GDM1 (cell line): Measurements from ENCODE around the gene MMADHC.

Source experiments
- DNase-seq: peaks from one replicate; lab custom pipeline; 2025; lab: John Stamatoyannopoulos, UW

Gene MMADHC

DNA sequence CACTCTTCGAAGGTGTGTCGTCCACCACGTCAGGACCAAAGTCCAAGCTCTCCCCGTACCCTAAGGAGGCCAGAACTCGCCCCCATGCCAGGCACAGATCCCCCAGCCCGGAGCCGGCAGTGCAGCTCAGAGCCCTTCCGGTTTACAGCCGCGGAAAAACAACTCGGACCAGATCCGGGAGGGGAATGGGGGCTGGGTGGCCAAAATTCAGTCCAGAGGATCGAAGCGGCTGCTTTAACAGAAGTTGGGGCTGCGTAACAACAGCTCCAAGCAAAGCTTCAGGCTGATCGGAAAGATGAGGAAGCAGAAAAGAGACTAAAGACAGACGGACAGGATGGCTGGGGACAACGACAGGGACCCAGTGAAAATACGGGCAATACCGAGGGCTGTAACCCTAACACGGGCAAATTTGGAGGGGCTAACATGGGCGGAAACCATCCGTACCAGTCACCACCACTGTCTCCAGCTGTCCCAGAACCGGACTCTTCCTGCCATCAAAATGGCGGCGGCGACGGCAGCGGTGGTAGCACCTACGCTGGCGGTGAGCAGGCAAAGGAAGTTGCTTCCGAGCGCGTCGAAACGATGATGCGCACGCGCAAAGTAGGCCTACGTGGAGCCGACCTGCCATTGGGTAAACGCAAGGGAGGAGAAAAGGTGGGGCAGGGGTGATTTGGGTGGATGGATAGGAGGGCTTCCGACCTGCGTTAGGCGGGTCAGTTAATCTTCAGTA, at the start of gene MMADHC:
TSS of gene MMADHC (minus strand) at position 556 of the 730 bp plus-strand sequence. CDS start 678 bp downstream, outside the sequence.
- peak; percentile 95 for DNase-seq

DNA sequence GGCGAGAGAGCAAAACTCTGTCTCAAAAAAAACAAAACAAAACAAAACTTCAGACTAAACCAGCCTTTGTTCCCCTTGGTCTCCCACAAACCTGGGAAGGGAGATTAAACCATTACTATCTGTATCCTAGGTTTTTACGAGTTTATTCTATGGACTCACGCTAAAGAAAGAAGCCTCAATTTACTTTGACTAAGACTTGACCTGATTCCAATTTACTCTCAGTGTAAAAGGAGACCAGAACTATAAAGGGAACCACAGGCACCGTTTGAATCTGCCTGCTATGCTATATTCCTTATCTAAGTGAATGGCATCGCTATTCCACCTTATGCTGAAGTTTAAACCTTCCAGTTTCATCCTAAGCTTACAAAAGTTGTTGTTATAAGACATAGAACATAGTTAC, 46.5 kb upstream of the MMADHC start:
- no peak for DNase-seq

DNA sequence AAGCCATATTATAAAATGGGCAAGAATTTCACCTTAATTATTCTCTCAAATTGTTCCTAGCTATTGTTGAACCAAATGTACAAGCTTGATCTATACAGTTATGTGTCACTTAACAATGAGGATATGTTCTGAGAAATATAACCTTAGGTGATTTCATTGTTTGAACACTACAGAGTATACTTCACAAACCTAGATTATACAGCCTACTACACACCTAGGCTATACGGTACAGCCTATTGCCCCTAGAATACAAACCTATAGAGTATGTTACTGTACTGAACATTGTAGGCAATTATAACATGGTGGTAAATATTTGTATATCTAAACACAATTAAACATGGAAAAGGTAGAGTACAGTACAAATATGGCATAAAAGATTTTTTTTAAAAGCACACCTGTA, 42.9 kb upstream of the MMADHC start:
- no peak for DNase-seq

DNA sequence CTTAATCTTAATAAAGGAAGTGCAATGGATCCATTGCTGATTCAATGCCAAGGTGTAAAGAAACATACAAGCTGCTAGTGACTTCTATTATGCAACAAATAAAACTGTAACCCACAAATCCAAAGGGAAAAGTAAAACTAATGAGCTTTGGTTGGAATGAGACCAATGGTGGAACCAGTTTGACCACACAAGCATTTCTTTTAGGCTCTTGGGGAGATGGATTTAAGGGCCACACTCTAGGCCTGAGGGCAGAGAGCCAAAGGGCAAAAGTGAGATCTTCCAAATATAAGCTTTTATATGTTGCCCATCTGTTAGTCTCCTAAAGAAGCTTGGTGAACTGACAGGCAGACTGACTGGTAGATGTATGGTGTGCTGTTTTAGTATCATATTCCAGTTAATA, 41.5 kb upstream of the MMADHC start:
- DNase-seq = no peak

DNA sequence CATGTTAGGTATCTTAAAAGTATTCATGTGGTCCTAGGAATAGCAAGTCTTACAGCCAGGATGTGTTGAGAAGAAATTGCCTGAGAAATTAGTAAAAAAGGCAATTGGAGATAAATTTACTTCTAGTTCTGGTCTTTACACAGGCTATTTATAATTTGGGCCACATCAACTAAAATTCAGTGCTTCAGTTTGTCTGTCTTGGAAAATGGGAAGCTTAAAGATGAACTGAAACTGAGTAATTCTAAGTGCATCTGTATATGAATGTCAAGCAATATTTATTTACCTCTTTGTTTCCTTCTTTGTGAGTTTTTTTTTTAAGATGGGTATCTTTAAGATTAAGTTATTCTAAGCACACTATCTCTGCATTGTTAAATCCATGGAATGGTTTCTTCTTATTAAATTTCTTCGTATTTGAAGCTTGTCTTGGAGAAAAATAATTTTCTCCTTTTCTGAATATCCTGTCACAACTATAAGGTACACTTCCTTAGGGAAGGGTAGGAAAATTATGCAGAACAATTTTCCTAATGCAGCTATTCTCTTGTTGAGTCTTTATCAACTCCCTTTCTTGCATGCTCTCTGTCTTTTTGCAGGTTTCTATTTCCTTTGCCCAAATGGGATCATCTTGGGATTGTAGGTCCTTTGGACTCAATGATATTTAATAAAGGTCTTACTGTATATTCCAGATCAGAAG, 39.7 kb upstream of the MMADHC start:
- no peak for DNase-seq

DNA sequence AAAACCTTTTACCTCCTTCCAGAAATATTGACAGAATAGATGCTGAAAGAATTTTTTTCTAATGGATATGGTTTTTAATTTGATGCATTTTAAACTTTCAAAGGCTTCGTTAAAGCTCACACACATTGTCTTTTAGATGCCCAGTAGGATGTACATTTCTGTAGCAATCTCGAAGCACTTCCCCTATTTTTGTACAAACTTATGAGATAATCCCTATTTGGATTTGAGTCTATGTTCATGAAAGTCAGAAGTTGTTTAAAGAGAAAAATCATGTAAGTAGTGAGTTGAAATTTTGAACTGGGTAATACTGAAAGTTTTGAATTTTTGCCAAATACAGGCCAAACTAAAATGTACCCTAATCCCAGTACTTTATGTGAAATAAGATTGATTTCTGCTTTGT, 38.1 kb upstream of the MMADHC start:
- DNase-seq = no peak

DNA sequence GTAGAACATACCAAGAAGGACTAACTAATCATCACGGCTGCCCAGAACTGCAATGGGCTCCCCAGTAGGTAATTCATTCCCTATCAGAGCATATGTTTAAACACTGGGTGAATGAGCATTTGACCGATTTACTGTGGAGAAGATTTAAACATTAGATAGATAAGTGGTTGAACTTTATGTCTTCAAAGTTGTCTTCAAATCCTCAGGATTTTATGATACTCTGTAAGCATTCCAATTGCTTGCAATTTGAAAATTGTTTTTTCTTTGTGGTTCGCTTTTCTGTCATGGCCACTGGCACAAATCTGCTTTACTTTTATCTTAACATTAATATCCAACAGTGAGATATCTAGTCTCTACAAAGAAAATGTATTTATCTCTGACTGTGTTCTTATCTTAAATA, 37.7 kb upstream of the MMADHC start:
- no peak for DNase-seq

DNA sequence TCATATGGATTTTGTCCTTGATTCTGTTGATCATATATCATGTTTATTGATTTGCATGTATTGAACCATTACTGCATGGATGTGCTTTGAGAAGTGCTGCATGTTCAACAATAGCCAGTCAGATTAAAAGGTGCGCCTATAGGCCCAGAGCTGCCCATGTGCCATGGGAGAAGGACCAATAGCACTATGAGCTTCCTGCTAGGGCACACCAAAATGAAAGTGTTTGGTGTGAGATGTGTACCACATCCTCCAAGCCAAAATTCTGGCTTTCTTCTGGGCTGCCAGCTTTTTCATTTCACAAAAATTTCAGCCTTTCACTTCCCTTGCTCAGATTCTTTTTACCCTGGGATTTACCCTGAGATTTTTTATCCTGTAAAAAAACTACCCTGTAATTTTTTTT, 34.8 kb upstream of the MMADHC start:
- no peak for DNase-seq

DNA sequence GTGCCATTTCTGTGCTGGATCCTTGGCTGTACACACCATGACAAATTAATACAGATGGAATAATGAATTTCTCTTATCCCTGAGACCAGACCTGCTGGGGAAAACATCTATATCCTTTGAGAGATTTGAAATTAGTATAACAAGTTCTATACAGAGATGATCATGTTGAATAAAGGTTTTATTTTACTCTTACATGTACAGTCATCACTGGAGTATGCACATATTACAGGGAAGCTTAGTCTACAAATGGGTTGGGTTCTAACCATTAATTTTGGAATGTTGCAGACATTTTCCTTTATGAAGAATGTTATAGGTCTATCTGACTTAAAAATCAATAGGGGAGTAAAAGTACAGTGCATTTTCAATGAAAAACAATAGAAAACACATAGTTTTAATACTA, 29.9 kb upstream of the MMADHC start:
- DNase-seq = no peak

DNA sequence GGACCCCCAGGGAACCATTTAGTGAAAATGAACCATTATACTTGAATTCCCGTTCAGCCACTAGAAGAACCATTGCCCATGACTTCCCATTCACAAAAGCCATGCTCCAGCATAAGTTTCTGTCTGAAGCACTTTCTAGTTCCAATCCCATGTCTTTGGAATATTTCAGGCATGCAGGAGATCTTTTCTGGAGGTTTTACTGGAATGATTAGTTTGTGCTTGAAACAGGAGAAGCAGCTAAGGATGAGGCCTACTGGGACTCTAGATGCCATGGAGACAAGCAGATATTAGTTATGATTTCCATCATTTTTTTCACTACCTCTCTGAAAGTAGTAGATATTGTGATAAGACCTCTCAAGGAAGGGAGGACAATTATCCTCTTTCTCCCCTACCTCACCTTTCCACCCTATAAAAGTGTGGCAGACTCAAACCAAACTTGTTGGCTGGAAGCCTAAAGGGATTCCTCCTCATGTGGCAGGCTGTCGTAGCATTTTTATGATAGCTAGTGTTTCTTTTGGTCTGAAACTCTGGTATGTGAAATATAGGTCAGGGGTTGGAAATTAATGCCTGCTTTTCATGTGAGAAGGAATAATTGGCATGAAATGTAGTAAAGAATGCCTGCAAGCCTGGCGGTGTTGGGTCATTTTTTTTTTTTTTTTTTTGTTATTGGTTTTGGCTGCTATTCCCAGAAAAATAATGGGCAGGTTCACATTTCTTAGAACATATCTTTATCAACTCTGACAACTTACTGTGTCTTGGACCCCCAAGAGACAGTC, 29.3 kb upstream of the MMADHC start:
- DNase-seq = no peak

DNA sequence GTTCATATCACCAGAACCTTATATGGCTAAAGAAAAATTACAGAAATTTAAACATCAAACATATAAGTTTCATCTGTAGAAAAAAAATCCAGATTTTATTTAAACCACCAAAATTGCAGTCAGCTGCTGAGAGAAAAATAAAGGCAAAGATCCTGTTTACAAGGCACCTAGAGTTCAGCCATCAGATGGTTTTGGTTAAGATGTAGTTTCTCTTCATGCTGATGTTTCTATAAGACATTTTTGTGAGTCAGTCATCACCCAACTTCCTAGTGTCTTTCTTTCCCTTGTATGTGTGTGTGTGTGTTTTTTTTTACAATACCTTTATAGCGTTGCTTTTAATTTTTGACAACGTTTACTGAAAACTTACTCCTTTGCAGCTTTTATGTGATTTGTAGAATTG, 26.1 kb upstream of the MMADHC start:
- DNase-seq = no peak

DNA sequence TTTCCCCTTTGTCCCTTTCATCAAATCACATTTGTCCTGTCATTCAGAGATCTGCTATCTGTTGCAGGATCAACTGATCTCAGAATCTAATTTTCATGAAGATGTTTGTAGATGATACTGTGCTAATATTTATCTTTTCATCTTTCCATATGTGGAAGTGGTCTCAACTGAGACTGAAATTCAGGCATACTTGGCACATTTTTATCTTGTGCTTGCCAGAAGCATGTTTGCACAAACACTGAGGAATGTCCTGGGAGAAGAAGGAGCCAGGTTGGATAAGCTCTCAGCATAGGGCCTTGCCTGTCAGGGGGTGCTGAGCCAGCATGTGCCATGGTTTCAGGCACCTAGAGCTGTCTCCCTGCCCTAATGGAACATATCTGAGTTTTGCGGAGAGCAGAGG, 24.5 kb upstream of the MMADHC start:
- DNase-seq = no peak

DNA sequence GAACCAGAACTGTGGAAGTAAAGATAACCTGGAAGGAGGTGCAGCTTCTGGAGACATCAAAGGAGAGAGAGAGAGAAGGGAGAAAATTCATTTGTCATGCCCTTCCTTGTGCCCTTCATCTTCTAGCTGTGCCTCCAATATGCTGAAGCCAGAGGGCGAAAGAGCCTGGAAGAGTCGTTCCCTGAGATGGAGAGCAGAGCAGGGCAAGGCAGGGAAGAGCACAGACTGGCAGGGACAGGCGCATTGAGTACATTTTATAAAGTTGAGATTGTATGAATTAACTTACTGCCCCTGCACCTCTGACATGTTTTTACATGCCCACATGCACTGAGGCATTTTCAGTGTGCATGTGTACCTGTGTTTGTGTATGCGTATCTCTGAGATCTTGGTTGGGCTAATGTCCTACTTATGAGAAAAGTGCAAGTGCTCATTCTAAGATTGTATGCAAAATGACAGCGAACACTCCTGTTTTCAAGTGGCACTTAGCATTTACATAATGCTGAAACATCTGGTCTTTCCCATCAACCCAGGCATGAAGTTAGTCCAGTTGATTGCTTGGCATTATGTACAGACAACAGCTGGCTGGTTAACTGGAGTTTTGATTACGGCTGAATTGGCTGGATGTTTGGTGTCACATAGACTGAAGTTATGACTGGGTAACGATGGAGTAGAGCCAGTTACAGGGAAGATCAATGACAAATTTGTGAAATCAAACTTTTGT, 23.7 kb upstream of the MMADHC start:
- no peak for DNase-seq

DNA sequence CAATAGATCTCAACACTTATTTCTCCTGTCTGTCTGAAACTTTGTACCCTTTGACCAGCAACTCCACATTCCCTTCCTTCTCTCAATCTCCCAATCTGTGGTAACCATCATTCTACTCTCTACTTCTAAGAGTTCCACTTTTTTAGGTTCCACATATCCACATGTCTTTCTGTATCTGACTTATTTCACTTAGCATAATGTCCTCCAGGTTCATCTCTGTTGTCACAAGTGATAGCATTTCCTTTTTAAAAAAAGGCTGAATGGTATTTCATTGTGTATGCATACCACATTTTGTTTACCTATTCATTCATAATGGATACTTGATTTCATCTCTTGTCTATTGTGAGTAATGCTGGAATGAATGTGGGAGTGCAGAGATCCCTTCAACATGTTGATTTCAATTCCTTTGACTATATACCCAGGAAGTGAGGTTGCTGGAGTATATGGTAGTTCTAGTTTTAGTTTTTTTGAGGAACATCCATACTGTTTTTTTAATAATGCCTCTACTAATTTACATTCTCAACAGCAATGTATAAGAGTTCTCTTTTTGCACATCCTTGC, 18.8 kb upstream of the MMADHC start:
- no peak for DNase-seq

DNA sequence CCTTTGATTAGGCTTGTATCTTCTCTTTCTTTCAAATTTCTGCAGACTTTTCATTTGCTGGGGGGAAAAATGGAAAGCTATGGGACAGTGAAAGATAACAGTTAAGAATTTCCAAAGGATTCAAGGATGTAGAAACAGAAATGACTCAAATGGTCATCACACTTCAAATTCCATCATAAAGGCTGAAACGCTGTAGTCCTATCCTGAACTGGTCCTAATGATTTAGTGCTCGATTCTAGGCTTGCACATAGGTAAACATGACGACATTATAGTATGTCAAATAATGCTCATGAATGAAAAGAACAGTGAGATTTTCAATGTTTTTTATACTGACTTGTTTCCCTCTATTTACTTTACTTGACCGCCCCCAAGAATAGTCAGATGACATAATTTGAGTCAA, 15.7 kb upstream of the MMADHC start:
- DNase-seq = no peak

DNA sequence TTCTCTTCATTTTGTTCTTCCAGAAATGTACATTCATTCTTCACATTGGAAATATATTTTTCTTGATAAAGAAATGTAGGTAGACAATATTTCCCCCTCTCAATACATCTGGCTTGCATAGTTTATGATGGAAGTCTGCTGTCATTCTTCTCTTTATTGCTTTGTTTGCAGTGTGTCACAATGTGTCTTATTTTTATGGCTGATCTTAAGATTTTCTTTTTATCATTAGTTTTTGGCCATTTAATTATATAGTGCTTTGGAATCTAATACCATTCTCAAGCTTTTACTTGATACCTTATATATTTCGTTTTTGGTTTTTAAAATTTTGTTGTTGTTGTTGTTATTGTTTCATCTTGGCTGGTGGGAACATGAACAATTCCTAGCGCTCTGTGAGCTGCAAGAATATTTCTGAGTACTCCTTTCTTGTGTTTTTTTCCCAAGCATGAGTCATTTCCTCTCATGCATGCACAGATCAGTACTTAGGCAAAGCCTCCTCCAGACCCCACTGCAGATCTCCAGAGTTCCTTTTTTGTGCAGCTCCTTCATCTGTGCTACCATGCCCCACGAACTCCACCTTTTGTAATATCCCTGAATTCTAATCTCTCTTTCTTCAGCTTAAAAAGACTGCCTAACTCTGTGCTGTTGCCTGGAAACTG, 13.7 kb upstream of the MMADHC start:
- DNase-seq = peak; percentile 18

DNA sequence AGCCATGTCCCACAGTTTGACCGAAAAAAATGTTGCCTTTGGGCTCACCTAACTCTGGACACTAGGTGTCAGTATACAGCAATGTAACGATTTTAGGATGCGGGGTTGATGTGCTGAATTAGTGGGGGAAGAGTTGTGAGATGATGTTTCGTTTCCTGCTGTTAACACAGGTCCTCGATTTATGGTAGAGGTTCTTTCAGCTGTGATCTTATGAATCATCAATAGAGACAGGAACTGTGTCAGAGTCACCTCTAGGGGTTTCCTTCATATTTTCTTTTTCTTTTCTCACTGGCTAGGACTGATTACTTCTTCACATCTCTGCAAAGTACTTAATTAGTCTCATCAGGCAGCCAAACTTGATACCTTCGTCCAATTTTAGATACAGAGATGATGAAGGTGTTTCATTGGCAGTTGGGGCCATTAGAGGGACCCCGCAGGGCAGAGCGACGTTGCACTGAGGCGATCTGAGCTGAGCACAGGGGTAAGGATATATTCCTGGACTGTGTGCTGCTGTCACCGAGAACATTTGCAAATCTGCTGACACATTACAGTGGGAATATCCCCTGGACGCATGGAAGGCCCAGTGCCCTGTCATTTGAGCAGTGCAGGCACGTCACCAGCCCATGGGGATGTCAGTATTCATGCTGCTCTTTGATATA, 10.2 kb upstream of the MMADHC start:
- no peak for DNase-seq

DNA sequence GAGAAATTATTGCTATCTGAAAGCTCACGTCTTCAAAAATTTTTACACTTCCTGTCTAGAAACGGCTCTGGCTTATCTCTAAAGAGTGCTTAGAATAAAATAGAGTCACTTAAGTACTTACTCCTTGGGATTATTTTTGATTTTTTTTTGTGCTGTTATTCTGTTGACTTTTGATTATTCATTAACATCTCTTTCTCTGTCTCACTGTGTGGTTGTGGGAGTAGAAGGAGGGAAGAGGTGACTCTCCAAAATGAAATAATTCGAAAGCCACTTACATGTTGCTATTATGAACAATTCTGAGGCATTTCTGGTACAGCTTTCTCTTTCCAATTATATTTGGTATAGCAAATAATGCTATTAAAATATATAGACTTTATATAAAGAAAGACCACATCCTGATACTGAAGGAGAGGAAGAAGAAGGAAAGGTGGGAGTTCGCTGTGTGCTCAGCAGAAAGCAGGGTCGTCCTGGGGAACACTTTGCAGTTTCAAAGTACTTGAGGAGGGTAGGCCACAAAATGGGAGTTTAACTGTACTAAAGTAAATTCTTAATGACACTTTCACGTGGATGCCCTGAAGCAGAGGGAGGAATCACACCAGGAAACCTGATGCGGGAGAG, 9.6 kb upstream of the MMADHC start:
- DNase-seq = no peak

DNA sequence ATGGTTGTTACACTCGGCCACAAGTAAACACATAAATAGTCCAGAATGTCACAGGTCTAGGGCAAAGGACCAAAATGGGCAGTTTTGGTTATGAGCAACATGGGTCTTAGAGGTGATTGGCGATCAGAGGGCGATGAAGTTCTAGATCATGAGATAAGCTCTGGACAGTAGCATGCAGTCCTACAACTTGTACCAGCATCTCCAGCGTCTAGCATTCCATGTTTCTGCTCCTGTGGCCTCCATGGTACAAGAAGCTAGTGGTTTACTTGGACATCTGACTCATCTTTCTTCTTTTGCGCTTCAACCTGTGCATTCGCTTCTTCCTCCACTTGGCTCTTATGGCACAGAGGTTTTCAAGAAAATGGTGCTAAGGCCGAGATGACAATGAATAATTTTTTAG, 8.9 kb upstream of the MMADHC start:
- no peak for DNase-seq
